GM06990 (cell line): Measurements from ENCODE around the gene JMJD7.
"Not testable (repeated sequence)": the region's sequence is repeated elsewhere in the genome, so short reads cannot be mapped to it uniquely, and the experiment has no call there.

Source experiments
- DNase-seq: peaks from one replicate; pipeline ENCODE4 v3.0.0-alpha.2; 2011; ENCODE audit not compliant: insufficient read length; ENCODE audit errors: extremely low read depth
- H3K27me3 ChIP-seq: replicated peaks from 2 replicates; pipeline ENCODE4 v1.6.0; 2011; ENCODE audit warnings: low read length; ENCODE audit not compliant: control insufficient read depth, insufficient read depth
- H3K36me3 ChIP-seq: 2 replicates; pipeline ENCODE4 v1.5.1; 2011; ENCODE audit warnings: low read length; ENCODE audit not compliant: control insufficient read depth, insufficient read depth
- H3K4me3 ChIP-seq: replicated peaks from 2 replicates; pipeline ENCODE4 v1.5.1; 2011; ENCODE audit warnings: low read depth, mild to moderate bottlenecking, control low read depth, low read length
- CTCF ChIP-seq: IDR thresholded peaks from 2 replicates; pipeline ENCODE4 v1.5.1; 2011; ENCODE audit warnings: low read length, control low read depth, mild to moderate bottlenecking, inconsistent platforms; ENCODE audit not compliant: insufficient read depth, poor library complexity, severe bottlenecking

Gene JMJD7

GRCh38 chr15:41829959-41830646 is 2.2 kb downstream of the JMJD7 start:
- Histone ChIP-seq H3K27me3 (no peaks in the 10 kb centered on the region), H3K4me3 (no peak overlapping the region), H3K36me3 (peaks cover 3% of the 10 kb centered on the region)
- no peak for TF ChIP-seq CTCF
- DNase-seq, result no peak

- H3K4me3 ChIP-seq, DNase-seq, H3K36me3 ChIP-seq, H3K27me3 ChIP-seq: not testable (repeated sequence)
Observed at GRCh38 chr15:41831291-41831690, 3.4 kb downstream of the JMJD7 start.

GRCh38 chr15:41832208-41832607 is 4.3 kb downstream of the JMJD7 start:
- no peak for DNase-seq
- Histone ChIP-seq H3K4me3 (no peak overlapping the region), H3K36me3 (no peaks in the 10 kb centered on the region; the same call in none of the 2 replicates), H3K27me3 (no peaks in the 10 kb centered on the region)
- no peak for TF ChIP-seq CTCF

- no peak for DNase-seq
- Histone ChIP-seq H3K27me3 (no peaks in the 10 kb centered on the region), H3K36me3 (no peaks in the 10 kb centered on the region; the same call in none of the 2 replicates), H3K4me3 (no peak overlapping the region)
- no peak for TF ChIP-seq CTCF
Observed at GRCh38 chr15:41832875-41833274, 5.0 kb downstream of the JMJD7 start.

- Histone ChIP-seq H3K36me3 (no peaks in the 10 kb centered on the region; the same call in none of the 2 replicates), H3K27me3 (no peaks in the 10 kb centered on the region), H3K4me3 (no peak overlapping the region)
- no peak for TF ChIP-seq CTCF
- no peak for DNase-seq
Observed at GRCh38 chr15:41834096-41834495, 6.2 kb downstream of the JMJD7 start.

GRCh38 chr15:41836073-41836472 is 8.2 kb downstream of the JMJD7 start:
- Histone ChIP-seq H3K27me3 (no peaks in the 10 kb centered on the region), H3K36me3 (no peaks in the 10 kb centered on the region; the same call in none of the 2 replicates), H3K4me3 (no peak overlapping the region)
- no peak for TF ChIP-seq CTCF
- DNase-seq, result no peak
